Vagina (tissue), 2 donors: Measurements from ENCODE around the gene HSD17B8.

Experiments
- CTCF ChIP-seq, 3 experiments: fragments of 450-650 bp in 2 of 3; fragments of 200-600 bp in 1 of 3; sonication (generic) in 1 of 3; IDR thresholded peaks; one replicate each; pipeline ENCODE4 v1.5.1; 2017 to 2019; ENCODE audit warnings: antibody characterized with exemption in 3 of 3, mild to moderate bottlenecking in 2 of 3, moderate library complexity in 2 of 3
- POLR2A ChIP-seq, 2 donors: fragments of 450-650 bp; IDR thresholded peaks; one replicate each; pipeline ENCODE4 v1.6.1; 2017; ENCODE audit warnings: antibody characterized with exemption in 2 of 2, mild to moderate bottlenecking in 2 of 2, moderate library complexity in 2 of 2
- POLR2AphosphoS5 ChIP-seq, 2 donors: sonication (generic); formaldehyde crosslinking; IDR thresholded peaks; one replicate each; pipeline ENCODE4 v1.9.0; 2017; ENCODE audit warnings: antibody characterized with exemption in 2 of 2, mild to moderate bottlenecking in 2 of 2, low read depth in 1 of 2; ENCODE audit not compliant: insufficient read depth in 1 of 2

GRCh38 chr6:33166811-33167210 lies 37.6 kb upstream of the HSD17B8 start:
- TF ChIP-seq CTCF (IDR thresholded peaks at IDR 0.05) (no peak), POLR2A (IDR thresholded peaks at IDR 0.05) (no peak), POLR2AphosphoS5 (IDR thresholded peaks at IDR 0.05; ENCODE audit: insufficient read depth in 1 of 2, low read depth in 1 of 2) (no peak)
